ENCODE results near the gene SERTAD3. TPM values are rescaled to one million over a fixed set of nuclear protein-coding genes. Genes with fewer than 3 reads are reported as not detected.

Gene SERTAD3
- total RNA-seq, 1 experiment from 2014 or later = 30.9 TPM

GRCh38 chr19:40457953-40458596, 13.9 kb upstream of the SERTAD3 start:
- Histone ChIP-seq H3K23me2 (ENCODE audit: insufficient read length, low read depth, low read length, poor library complexity, severe bottlenecking) (no peaks in the 10 kb centered on the region), H2BK5ac (ENCODE audit: insufficient read length, low read length) (no peak overlapping the region), H4K8ac (replicated peaks; ENCODE audit: insufficient read length, low read depth, low read length) (no peak overlapping the region), H2AK5ac (ENCODE audit: insufficient read length, low read length) (no peak overlapping the region), H3K23ac (ENCODE audit: insufficient read length, low read depth, low read length) (no peak overlapping the region), H4K91ac (ENCODE audit: insufficient read length, low read depth, low read length) (no peak overlapping the region), H2BK120ac (ENCODE audit: low read depth, low read length, poor library complexity, severe bottlenecking) (no peak overlapping the region), H3K4ac (ENCODE audit: low read depth, low read length) (no peak overlapping the region), H2BK12ac (ENCODE audit: insufficient read length, low read depth, low read length) (no peak overlapping the region), H3K56ac (ENCODE audit: insufficient read length, low read depth, low read length) (no peak overlapping the region), H3K18ac (ENCODE audit: insufficient read length, low read depth, low read length) (no peak overlapping the region), H3K4me1 (ENCODE audit: insufficient read depth, low read length) (no peaks in the 10 kb centered on the region), H3T11ph (ENCODE audit: low read length) (no peak overlapping the region), H3K9me3 (ENCODE audit: control insufficient read depth, low read depth, low read length) (no peaks in the 10 kb centered on the region), H3K9ac (ENCODE audit: extremely low read depth, insufficient read length, low read length) (no peak overlapping the region), H3K27me3 (ENCODE audit: insufficient read depth, low read length) (no peaks in the 10 kb centered on the region), H2BK15ac (ENCODE audit: low read depth, low read length) (no peak overlapping the region), H4K20me1 (ENCODE audit: control insufficient read depth, insufficient read depth, insufficient read length) (no peaks in the 10 kb centered on the region), H3K27ac (ENCODE audit: insufficient read length, low read depth, low read length) (no peak overlapping the region), H3K14ac (ENCODE audit: insufficient read depth, low read length) (no peak overlapping the region), H2BK20ac (ENCODE audit: low read depth, low read length, poor library complexity, severe bottlenecking) (no peak overlapping the region), H3K79me2 (ENCODE audit: insufficient read depth, low read length) (no peaks in the 10 kb centered on the region), H4K5ac (ENCODE audit: insufficient read length, low read depth, low read length) (no peak overlapping the region), H2AFZ (ENCODE audit: low read length) (no peak overlapping the region), H3K4me2 (ENCODE audit: insufficient read depth, insufficient read length, low read length) (no peak overlapping the region), H3K79me1 (ENCODE audit: insufficient read depth, low read depth, low read length, poor library complexity, severe bottlenecking) (no peaks in the 10 kb centered on the region)
- no peak for DNase-seq
- Mint-ChIP-seq H3K36me3 (ENCODE audit: insufficient read depth in 1 of 3, low read depth in 3 of 3) (no peaks in the 10 kb centered on the region; a peak in 2 of 7 replicates), H3K9me3 (no peaks in the 10 kb centered on the region; a peak in 1 of 5 replicates), H3K27ac (peak overlapping the region in 2 of 3 experiments; percentile 30 to 52; a peak in 1 of 7 replicates), H3K27me3 (ENCODE audit: low read depth) (no peaks in the 10 kb centered on the region), H3K4me3 (no peak overlapping the region), H3K4me1 (no peaks in the 10 kb centered on the region)
- no peak for TF ChIP-seq CTCF (conservative IDR thresholded peaks at IDR 0.05)
- no CpG with 5 or more reads among the region's 27 CpGs for WGBS (ENCODE audit: extremely low coverage, insufficient read length, low lambda C conversion rate)
